ENCODE measurements around the gene POMT2.

The POMT2 gene

DNA sequence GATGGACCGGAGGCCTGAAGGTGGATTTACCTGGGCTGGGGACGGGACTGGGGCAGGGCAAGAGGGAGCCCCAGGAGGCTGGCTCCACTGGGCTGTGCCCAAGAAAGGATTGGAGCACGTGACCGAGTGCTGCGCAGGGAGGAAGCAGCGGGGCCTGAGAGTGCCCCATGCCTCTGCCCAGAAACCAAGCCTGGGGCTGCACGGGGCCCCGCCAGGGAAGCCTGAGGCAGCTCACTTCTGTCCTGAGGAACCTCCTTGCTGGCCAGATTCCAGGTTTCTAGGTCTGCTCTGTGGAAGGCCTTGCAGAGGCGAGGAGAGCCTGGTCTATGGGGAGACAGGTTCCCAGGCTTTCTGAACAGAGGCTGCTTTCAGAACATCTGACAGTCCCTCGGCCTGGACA, 60.1 kb downstream of the POMT2 start:
- TF ChIP-seq, protein P1, sequence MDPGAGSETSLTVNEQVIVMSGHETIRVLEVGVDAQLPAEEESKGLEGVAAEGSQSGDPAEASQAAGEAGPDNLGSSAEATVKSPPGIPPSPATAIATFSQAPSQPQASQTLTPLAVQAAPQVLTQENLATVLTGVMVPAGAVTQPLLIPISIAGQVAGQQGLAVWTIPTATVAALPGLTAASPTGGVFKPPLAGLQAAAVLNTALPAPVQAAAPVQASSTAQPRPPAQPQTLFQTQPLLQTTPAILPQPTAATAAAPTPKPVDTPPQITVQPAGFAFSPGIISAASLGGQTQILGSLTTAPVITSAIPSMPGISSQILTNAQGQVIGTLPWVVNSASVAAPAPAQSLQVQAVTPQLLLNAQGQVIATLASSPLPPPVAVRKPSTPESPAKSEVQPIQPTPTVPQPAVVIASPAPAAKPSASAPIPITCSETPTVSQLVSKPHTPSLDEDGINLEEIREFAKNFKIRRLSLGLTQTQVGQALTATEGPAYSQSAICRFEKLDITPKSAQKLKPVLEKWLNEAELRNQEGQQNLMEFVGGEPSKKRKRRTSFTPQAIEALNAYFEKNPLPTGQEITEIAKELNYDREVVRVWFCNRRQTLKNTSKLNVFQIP (CRISPR knock-in tag; IDR thresholded peaks at IDR 0.05; ENCODE audit: borderline replicate concordance, low read depth) = no peak
- TF ChIP-seq SNAI2 (CRISPR knock-in tag; IDR thresholded peaks at IDR 0.05) (no peak), CSDC2 (CRISPR knock-in tag; IDR thresholded peaks at IDR 0.05) (no peak), ZC3H10 (CRISPR knock-in tag; IDR thresholded peaks at IDR 0.05) (no peak), ZFP30 (CRISPR knock-in tag; IDR thresholded peaks at IDR 0.05) (no peak), CSRNP3 (CRISPR knock-in tag; IDR thresholded peaks at IDR 0.05) (no peak), ARNTL (CRISPR knock-in tag; IDR thresholded peaks at IDR 0.05; ENCODE audit: borderline replicate concordance, low read depth) (no peak), ISL1 (CRISPR knock-in tag; IDR thresholded peaks at IDR 0.05) (no peak), RARB (CRISPR knock-in tag; IDR thresholded peaks at IDR 0.05) (no peak), TOX (CRISPR knock-in tag; IDR thresholded peaks at IDR 0.05; ENCODE audit: borderline replicate concordance) (no peak), ESRRG (CRISPR knock-in tag; IDR thresholded peaks at IDR 0.05) (no peak), ZNF70 (CRISPR knock-in tag; IDR thresholded peaks at IDR 0.05) (no peak), TSHZ2 (CRISPR knock-in tag; IDR thresholded peaks at IDR 0.05) (no peak), ZNF8 (CRISPR knock-in tag; IDR thresholded peaks at IDR 0.05) (no peak), BACH2 (CRISPR knock-in tag; IDR thresholded peaks at IDR 0.05; ENCODE audit: borderline replicate concordance) (no peak), PPARA (CRISPR knock-in tag; IDR thresholded peaks at IDR 0.05; ENCODE audit: borderline replicate concordance) (no peak), GLIS3 (CRISPR knock-in tag; IDR thresholded peaks at IDR 0.05) (no peak), ZFP3 (CRISPR knock-in tag; IDR thresholded peaks at IDR 0.05) (no peak)
- no peak for ATAC-seq

DNA sequence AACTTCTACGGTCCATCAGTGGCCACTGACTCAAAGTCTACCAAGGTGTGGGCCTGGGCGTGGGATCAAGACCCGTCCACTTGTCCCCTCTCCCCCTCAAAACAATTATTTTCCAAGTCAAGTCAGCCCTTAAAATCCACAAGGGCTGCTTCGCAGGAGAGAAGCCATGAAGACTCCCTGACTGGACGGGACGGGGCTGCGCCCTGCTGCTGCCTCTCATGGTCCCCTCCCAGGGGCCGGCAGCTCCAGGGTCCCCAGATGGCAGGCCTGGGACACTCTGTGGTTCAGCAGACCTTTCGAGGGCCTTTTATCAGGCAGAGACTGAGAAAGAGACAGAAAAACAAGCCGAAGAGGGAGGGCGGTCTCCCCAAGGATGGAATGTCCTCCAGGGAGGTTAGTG, 60.5 kb downstream of the POMT2 start:
- TF ChIP-seq ISL1 (CRISPR knock-in tag; IDR thresholded peaks at IDR 0.05) (no peak), PPARA (CRISPR knock-in tag; IDR thresholded peaks at IDR 0.05; ENCODE audit: borderline replicate concordance) (no peak), RARB (CRISPR knock-in tag; IDR thresholded peaks at IDR 0.05) (no peak), CSRNP3 (CRISPR knock-in tag; IDR thresholded peaks at IDR 0.05) (no peak), ZNF8 (CRISPR knock-in tag; IDR thresholded peaks at IDR 0.05) (no peak), ZFP30 (CRISPR knock-in tag; IDR thresholded peaks at IDR 0.05) (no peak), ZC3H10 (CRISPR knock-in tag; IDR thresholded peaks at IDR 0.05) (no peak), ZFP3 (CRISPR knock-in tag; IDR thresholded peaks at IDR 0.05) (no peak), ESRRG (CRISPR knock-in tag; IDR thresholded peaks at IDR 0.05) (no peak), TOX (CRISPR knock-in tag; IDR thresholded peaks at IDR 0.05; ENCODE audit: borderline replicate concordance) (no peak), TCF4 (CRISPR knock-in tag; IDR thresholded peaks at IDR 0.05; ENCODE audit: borderline replicate concordance) (no peak), OSR1 (CRISPR knock-in tag; IDR thresholded peaks at IDR 0.05) (no peak), ARNTL (CRISPR knock-in tag; IDR thresholded peaks at IDR 0.05; ENCODE audit: borderline replicate concordance, low read depth) (no peak), ZNF565 (CRISPR knock-in tag; conservative IDR thresholded peaks at IDR 0.05; ENCODE audit: low read depth) (no peak)
- TF ChIP-seq, protein P1 (CRISPR knock-in tag; IDR thresholded peaks at IDR 0.05; ENCODE audit: borderline replicate concordance, low read depth) = no peak
- TF ChIP-seq, protein P2, sequence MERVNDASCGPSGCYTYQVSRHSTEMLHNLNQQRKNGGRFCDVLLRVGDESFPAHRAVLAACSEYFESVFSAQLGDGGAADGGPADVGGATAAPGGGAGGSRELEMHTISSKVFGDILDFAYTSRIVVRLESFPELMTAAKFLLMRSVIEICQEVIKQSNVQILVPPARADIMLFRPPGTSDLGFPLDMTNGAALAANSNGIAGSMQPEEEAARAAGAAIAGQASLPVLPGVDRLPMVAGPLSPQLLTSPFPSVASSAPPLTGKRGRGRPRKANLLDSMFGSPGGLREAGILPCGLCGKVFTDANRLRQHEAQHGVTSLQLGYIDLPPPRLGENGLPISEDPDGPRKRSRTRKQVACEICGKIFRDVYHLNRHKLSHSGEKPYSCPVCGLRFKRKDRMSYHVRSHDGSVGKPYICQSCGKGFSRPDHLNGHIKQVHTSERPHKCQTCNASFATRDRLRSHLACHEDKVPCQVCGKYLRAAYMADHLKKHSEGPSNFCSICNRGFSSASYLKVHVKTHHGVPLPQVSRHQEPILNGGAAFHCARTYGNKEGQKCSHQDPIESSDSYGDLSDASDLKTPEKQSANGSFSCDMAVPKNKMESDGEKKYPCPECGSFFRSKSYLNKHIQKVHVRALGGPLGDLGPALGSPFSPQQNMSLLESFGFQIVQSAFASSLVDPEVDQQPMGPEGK (CRISPR knock-in tag; IDR thresholded peaks at IDR 0.05; ENCODE audit: borderline replicate concordance) = no peak
- TF ChIP-seq, protein P3, sequence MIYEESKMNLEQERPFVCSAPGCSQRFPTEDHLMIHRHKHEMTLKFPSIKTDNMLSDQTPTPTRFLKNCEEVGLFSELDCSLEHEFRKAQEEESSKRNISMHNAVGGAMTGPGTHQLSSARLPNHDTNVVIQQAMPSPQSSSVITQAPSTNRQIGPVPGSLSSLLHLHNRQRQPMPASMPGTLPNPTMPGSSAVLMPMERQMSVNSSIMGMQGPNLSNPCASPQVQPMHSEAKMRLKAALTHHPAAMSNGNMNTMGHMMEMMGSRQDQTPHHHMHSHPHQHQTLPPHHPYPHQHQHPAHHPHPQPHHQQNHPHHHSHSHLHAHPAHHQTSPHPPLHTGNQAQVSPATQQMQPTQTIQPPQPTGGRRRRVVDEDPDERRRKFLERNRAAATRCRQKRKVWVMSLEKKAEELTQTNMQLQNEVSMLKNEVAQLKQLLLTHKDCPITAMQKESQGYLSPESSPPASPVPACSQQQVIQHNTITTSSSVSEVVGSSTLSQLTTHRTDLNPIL (CRISPR knock-in tag; IDR thresholded peaks at IDR 0.05; ENCODE audit: low read depth) = no peak
- ATAC-seq = no peak

Measured in SK-N-SH treated with all-trans-retinoic acid at 6 μM for 48 hours (cell line).